Naive thymus-derived CD4-positive, alpha-beta T cell (primary cell): ENCODE results near the gene ULK4. TPM values are rescaled to one million over a fixed set of nuclear protein-coding genes. Genes with fewer than 3 reads are reported as not detected.
"Not testable (repeated sequence)": the region's sequence is repeated elsewhere in the genome, so short reads cannot be mapped to it uniquely, and the experiment has no call there.

Source experiments
- ATAC-seq: fragments of 150-1000 bp; cut with Tn5 transposase; 2 replicates; pipeline ENCODE4 v1.10.0; 2021; ENCODE audit warnings: mild to moderate bottlenecking, moderate library complexity
- CTCF ChIA-PET: fragments of 350-600 bp; sonication (Branson Sonifier 250); formaldehyde crosslinking; loops from one replicate; lab custom pipeline; 2021; ENCODE audit warnings: antibody characterized with exemption; lab: Charles Lee
- POLR2A ChIA-PET: fragments of 350-600 bp; sonication (Branson Sonifier 250); formaldehyde crosslinking; loops from one replicate; lab custom pipeline; 2021; ENCODE audit warnings: antibody characterized with exemption, inconsistent platforms; lab: Charles Lee
- DNase-seq, 9 donors: peaks; one replicate each; pipeline versions ENCODE4 v3.0.0 to v3.0.0-alpha.2; 2020 to 2022; ENCODE audit warnings: mixed read lengths in 1 of 9
- H3K27ac ChIP-seq: one replicate; pipeline ENCODE4 v1.7.0; 2013; ENCODE audit warnings: mild to moderate bottlenecking, low read depth, low read length, moderate library complexity
- H3K27me3 ChIP-seq, 2 donors: one replicate each; pipeline ENCODE4 v1.7.0; 2013; ENCODE audit warnings: low read length in 2 of 2, mild to moderate bottlenecking in 2 of 2, moderate library complexity in 2 of 2; ENCODE audit not compliant: control insufficient read depth in 2 of 2, insufficient read depth in 2 of 2
- H3K36me3 ChIP-seq, 3 experiments: 1 replicate in 2 of 3; 2 replicates in 1 of 3; pipeline ENCODE4 v1.7.0; 2013; ENCODE audit warnings: low read length in 3 of 3, mild to moderate bottlenecking in 3 of 3, moderate library complexity in 1 of 3; ENCODE audit not compliant: insufficient read depth in 3 of 3, control insufficient read depth in 2 of 3
- H3K4me1 ChIP-seq, 2 donors: one replicate each; pipeline ENCODE4 v1.7.0; 2013; ENCODE audit warnings: low read length in 2 of 2, mild to moderate bottlenecking in 2 of 2, moderate library complexity in 1 of 2; ENCODE audit not compliant: control insufficient read depth in 2 of 2, insufficient read depth in 2 of 2
- H3K4me3 ChIP-seq: 2 replicates; pipeline ENCODE4 v1.7.0; 2013; ENCODE audit warnings: mild to moderate bottlenecking, low read length
- H3K9me3 ChIP-seq, 3 experiments: 1 replicate in 2 of 3; 2 replicates in 1 of 3; pipeline ENCODE4 v1.7.0; 2013; ENCODE audit warnings: low read length in 3 of 3; ENCODE audit not compliant: control insufficient read depth in 2 of 3
- H3K27ac Mint-ChIP-seq, 9 donors: one replicate each; pipeline ENCODE4 v1.8.0; 2020 to 2022; ENCODE audit warnings: mixed read lengths in 9 of 9, mild to moderate bottlenecking in 8 of 9, moderate library complexity in 5 of 9, inconsistent platforms in 2 of 9
- H3K27me3 Mint-ChIP-seq, 5 donors: one replicate each; pipeline ENCODE4 v1.8.0; 2021 to 2022; ENCODE audit warnings: mixed read lengths in 5 of 5, mild to moderate bottlenecking in 1 of 5
- H3K36me3 Mint-ChIP-seq, 5 donors: one replicate each; pipeline ENCODE4 v1.8.0; 2020 to 2022; ENCODE audit warnings: mixed read lengths in 5 of 5, mild to moderate bottlenecking in 3 of 5, inconsistent platforms in 1 of 5
- H3K4me1 Mint-ChIP-seq, 7 donors: one replicate each; pipeline ENCODE4 v1.8.0; 2020 to 2022; ENCODE audit warnings: mixed read lengths in 7 of 7, mild to moderate bottlenecking in 3 of 7, inconsistent platforms in 1 of 7
- H3K4me3 Mint-ChIP-seq, 10 donors: one replicate each; pipeline ENCODE4 v1.8.0; 2020 to 2022; ENCODE audit warnings: mild to moderate bottlenecking in 10 of 10, mixed read lengths in 10 of 10, moderate library complexity in 6 of 10, inconsistent platforms in 2 of 10
- H3K9me3 Mint-ChIP-seq, 11 donors: one replicate each; pipeline ENCODE4 v1.8.0; 2020 to 2022; ENCODE audit warnings: mixed read lengths in 11 of 11, mild to moderate bottlenecking in 4 of 11, inconsistent platforms in 1 of 11, moderate library complexity in 1 of 11
- intact Hi-C, 2 donors: fragments of 100-400 bp; cut with micrococcal nuclease; formaldehyde crosslinking; loops; one replicate each; pipeline ENCODE4 v1.15.1; 2023
- polyA plus RNA-seq, 2 donors: library from polyadenylated mRNA; unstranded; fragments of 300-500 nt; fragmentation: Illumina TruSeq; gene quantifications; one replicate each; pipeline ENCODE4 v1.2.3, GENCODE V29; 2021
- total RNA-seq, 6 experiments: library from RNA in 5 of 6; stranded (reverse) in 5 of 6; gene quantifications; 1 replicate in 5 of 6; 2 replicates in 1 of 6; pipeline ENCODE4 v1.2.3 and lab custom pipeline; 2021 to 2026

Gene ULK4
- total and polyA plus RNA-seq, 7 experiments from 2014 or later = 6.6 to 22.3 (median 18.9) TPM

DNA sequence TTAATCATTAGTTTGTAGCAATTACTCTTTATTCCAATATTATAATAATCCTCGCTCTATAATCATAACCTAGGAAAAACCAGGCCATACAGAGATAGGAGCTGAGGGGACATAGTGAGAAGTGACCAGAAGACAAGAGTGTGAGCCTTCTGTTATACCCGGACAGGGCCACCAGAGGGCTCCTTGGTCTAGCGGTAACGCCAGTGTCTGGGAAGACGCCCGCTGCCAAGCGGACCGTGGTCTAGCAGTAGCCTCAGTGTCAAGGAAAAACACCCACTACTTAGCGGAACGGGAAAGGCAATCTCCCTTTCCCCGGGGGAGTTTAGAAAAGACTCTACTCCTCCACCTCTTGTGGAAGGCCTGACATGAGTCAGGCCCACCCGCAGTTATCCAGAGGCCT is 266.1 kb downstream of the ULK4 start:
- H3K4me3 ChIP-seq, H3K27ac ChIP-seq, H3K27ac Mint-ChIP-seq, H3K27me3 ChIP-seq, H3K36me3 ChIP-seq, H3K27me3 Mint-ChIP-seq, H3K4me1 ChIP-seq, ATAC-seq, CTCF ChIA-PET, H3K4me3 Mint-ChIP-seq, H3K9me3 ChIP-seq, H3K9me3 Mint-ChIP-seq, POLR2A ChIA-PET, DNase-seq: not testable (repeated sequence)
- intact Hi-C loops = loop anchor here in 1 of 2 donors (10.0 kb wide), 1 partner anchor 399 kb away; the partner anchor contains the start of gene TRAK1
- peaks cover 0 to 41% (median 29%) of the 10 kb centered on the region in 5 donors for H3K36me3 Mint-ChIP-seq
- H3K4me1 Mint-ChIP-seq = peaks cover 0 to 10% (median 8%) of the 10 kb centered on the region in 7 donors

DNA sequence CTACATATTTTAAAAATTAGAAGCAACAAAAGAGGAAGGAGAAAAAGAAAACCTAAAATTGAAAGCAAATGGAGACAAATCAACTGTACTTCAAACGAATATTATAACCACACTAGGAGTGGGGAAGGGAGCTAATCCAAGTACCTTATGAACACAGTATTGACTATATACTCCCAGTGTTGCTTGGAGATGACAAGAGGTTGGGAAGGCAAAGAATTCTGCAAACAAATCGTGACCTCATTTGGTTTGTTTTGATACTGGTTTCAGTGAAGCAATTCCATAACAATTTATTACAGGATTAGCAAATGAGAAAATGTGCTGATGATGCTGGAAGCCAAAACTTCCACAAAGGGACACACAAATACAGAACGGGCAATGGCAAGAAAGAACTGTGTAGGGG is 268.1 kb downstream of the ULK4 start:
- Mint-ChIP-seq H3K27me3 (no peaks in the 10 kb centered on the region), H3K27ac (no peak overlapping the region), H3K9me3 (peaks cover 0 to 5% (median 3%) of the 10 kb centered on the region in 11 donors), H3K36me3 (peaks cover 0 to 46% (median 37%) of the 10 kb centered on the region in 5 donors), H3K4me1 (peaks cover 0 to 10% (median 8%) of the 10 kb centered on the region in 7 donors), H3K4me3 (no peak overlapping the region)
- Histone ChIP-seq H3K9me3 (no peaks in the 10 kb centered on the region), H3K27ac (no peak overlapping the region), H3K4me1 (no peaks in the 10 kb centered on the region), H3K36me3 (no peaks in the 10 kb centered on the region), H3K27me3 (no peaks in the 10 kb centered on the region), H3K4me3 (no peak overlapping the region)
- ATAC-seq (no peak), DNase-seq (no peak)
- intact Hi-C loops = loop anchor here in 1 of 2 donors (10.0 kb wide), 1 partner anchor 401 kb away; the partner anchor contains the start of gene TRAK1
- ChIA-PET POLR2A (no interaction called here), CTCF (no interaction called here)

DNA sequence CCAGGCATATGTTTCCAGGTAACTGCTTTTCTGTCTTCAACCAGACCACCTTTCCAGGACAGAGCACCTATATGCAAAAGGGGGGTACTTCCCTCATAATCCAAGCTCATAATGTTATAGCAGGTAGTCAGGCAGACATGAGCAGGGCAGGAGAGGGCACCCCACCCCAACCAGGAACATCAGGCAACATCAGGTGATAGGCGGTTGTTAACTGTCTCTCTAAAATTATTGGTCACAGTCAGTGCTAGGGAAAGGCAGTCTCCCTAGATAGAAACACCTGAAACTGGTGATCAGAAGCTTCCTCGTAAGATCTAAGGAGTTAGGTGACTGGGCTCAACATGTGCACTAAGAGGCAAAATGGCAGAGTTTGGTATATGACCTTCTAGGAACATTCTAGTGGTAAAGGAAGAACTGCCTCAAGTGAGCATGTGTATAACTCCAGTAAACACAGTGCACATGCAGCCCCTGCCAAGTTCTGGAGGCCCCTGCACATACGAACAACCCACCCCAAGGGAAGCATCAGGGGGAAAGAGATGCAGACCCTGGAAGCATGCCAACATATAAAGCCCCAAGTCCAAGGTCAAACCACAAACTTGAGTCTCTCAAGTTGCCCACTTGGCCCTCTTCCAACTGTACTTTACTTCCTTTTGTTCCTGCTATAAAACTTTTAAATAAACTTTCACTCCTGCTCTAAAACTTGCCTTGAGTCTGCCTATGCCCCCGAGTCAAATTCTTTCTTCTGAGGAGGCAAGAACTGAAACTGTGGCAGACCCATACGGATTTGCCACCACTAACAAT is 270.9 kb downstream of the ULK4 start:
- intact Hi-C loops = loop anchor here in 1 of 2 donors (10.0 kb wide), 1 partner anchor 404 kb away; the partner anchor contains the start of gene TRAK1
- H3K36me3 Mint-ChIP-seq = peaks cover 0 to 45% (median 43%) of the 10 kb centered on the region in 5 donors
- H3K27me3 ChIP-seq = no peaks in the 10 kb centered on the region

DNA sequence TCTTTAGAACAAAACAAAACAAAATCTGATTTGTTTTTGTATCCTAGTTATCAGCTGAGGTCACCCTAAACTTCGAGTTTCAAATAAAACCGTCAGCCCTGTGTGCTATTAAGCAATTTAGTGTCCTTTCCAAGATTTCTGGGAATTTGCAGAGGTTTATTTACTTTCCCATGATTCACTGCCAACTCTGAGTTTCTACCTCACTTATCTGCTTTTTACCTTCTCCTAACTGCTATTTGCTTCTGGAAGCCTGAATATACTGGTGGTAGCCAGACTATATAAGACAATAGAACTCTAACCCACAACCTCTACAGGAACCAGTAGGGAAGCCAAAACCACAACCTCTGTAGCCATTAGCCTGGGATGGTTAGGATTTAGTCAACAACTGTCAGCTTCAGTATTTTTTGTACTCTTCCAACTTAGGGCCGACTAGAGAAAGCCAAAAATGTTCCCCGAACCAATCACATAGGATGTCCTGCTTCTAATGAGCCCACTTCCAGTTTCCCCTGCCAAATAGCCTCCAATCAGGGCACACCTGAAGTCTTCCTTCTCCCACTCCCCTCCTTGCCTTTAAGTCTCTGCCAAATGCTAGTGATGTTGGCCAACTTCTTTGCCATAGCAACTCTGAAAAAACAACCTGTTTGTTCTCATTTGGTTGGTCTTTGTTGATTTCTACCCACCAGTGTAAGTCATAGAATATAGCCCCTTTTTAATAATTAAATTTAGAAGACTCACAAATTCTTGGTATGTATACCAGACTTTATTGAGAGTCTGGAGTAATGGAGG is 273.1 kb downstream of the ULK4 start:
- Histone ChIP-seq H3K36me3 (no peaks in the 10 kb centered on the region), H3K4me3 (no peak overlapping the region), H3K27ac (no peak overlapping the region), H3K27me3 (no peaks in the 10 kb centered on the region), H3K4me1 (no peaks in the 10 kb centered on the region), H3K9me3 (no peaks in the 10 kb centered on the region)
- Mint-ChIP-seq H3K4me3 (no peak overlapping the region), H3K36me3 (peaks cover 0 to 40% (median 37%) of the 10 kb centered on the region in 5 donors), H3K27ac (no peak overlapping the region), H3K27me3 (no peaks in the 10 kb centered on the region), H3K9me3 (peaks cover 0 to 13% (median 4%) of the 10 kb centered on the region in 11 donors), H3K4me1 (peaks cover 0 to 10% (median 8%) of the 10 kb centered on the region in 7 donors)
- ChIA-PET CTCF (no interaction called here), POLR2A (no interaction called here)
- no peak for DNase-seq
- ATAC-seq = no peak
- intact Hi-C loops = no loop called here

More for the DNA sequence above, 270.9 kb downstream of the ULK4 start:
- Mint-ChIP-seq H3K9me3 (peaks cover 0 to 5% (median 4%) of the 10 kb centered on the region in 11 donors), H3K4me1 (peaks cover 0 to 10% (median 8%) of the 10 kb centered on the region in 7 donors), H3K4me3 (no peak overlapping the region), H3K27me3 (no peaks in the 10 kb centered on the region), H3K27ac (peak overlapping the region in 2 of 9 donors; percentile 11 to 20)
- ATAC-seq = no peak
- Histone ChIP-seq H3K9me3 (no peaks in the 10 kb centered on the region), H3K36me3 (no peaks in the 10 kb centered on the region), H3K27ac (no peak overlapping the region), H3K4me3 (no peak overlapping the region), H3K4me1 (no peaks in the 10 kb centered on the region)
- ChIA-PET CTCF (no interaction called here), POLR2A (no interaction called here)
- DNase-seq = no peak

DNA sequence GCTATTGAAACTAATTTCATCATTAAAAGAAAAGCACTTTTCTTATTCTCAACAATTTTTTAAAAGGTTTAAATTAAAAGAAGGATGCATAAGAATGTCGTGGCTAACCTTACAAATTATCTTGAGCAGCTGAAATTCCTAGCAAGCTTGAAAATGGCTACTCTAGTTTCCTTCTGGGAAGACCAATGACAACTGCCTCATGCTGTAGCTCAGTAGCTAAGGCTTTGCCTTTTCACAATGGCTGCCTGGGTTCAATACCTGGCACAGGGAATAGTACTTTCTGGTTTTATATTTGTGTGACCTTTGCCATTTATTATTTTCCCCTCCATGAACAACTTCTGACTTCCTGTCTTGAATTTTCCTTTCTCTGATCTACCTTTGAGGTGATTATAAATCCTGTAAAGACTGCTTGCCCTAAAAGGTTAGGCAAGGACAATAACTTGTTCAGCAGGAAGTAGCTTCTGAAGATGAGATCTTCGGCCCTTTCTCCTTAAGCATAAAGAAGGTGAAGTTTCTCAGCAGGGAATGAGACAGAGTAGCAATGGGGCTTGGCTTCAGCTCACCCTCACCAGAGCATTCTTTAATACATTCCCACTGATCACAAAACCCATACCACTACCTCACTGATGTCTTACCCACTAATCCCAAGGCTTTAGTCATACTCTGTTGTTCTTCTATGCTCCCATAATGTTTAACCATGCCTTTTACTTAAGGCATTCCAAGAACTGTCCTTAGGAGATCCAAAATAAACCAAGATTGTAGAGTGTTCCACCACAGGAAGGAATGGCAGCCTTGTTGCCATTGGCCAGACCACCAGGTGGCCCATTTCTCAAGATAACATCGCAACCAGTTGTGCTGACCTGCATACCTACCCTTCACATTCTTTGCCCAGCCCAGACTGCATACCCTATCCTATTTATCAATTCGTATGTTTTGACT is 276.8 kb downstream of the ULK4 start:
- Histone ChIP-seq H3K27me3 (no peaks in the 10 kb centered on the region), H3K9me3 (no peaks in the 10 kb centered on the region), H3K36me3 (no peaks in the 10 kb centered on the region), H3K27ac (no peak overlapping the region), H3K4me1 (no peaks in the 10 kb centered on the region), H3K4me3 (no peak overlapping the region)
- ATAC-seq (no peak), DNase-seq (no peak)
- intact Hi-C loops = no loop called here
- no peak overlapping the region for H3K4me3 Mint-ChIP-seq
- CTCF ChIA-PET = interaction anchor here (1.0 kb wide), 1 partner anchor 98 kb away, joined by 3 read pairs; no protein-coding TSS in a partner anchor
- peaks cover 0 to 59% (median 36%) of the 10 kb centered on the region in 5 donors for H3K36me3 Mint-ChIP-seq
- H3K9me3 Mint-ChIP-seq = peaks cover 0 to 13% (median 0%) of the 10 kb centered on the region in 11 donors
- no peaks in the 10 kb centered on the region for H3K27me3 Mint-ChIP-seq
- H3K4me1 Mint-ChIP-seq = no peaks in the 10 kb centered on the region
- H3K27ac Mint-ChIP-seq = no peak overlapping the region
- POLR2A ChIA-PET = no interaction called here
